ENCODE measurements around the gene ERP44. TPM values are rescaled to one million over a fixed set of nuclear protein-coding genes. Genes with fewer than 3 reads are reported as not detected.
"Not testable (repeated sequence)": the region's sequence is repeated elsewhere in the genome, so short reads cannot be mapped to it uniquely, and the experiment has no call there.

Gene ERP44
- total RNA-seq, 1 donor from 2014 or later, result 15.9 TPM

- DNase-seq (ENCODE audit: missing footprints) (no peak), ATAC-seq (no peak)
- intact Hi-C loops (cut with DNase I), result no loop called here
Measured at GRCh38 chr9:100074989-100075388, 23.8 kb downstream of the ERP44 start.

DNA sequence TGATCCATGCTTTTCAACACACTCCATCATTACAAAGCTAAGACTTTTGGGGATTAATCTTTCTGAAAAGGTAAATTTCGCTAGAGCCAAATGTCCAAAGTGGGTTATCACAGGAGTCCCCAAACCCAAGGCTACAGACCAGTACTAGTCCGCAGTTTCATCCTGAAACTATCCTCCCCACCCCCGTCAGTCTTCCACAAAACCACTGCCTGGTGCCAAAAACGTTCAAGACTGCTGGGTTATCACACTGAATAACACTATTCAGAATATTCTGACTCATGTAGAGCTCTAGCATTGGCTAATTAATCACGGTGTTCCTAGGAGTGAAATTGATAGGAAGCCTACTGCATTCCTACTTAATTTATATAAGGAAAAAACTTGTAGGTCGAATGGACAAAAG lies 24.7 kb downstream of the ERP44 start:
- intact Hi-C loops (cut with DNase I), result no loop called here
- DNase-seq (ENCODE audit: missing footprints), result no peak
- ATAC-seq, result no peak

GRCh38 chr9:100072805-100073204 lies 26.0 kb downstream of the ERP44 start:
- DNase-seq (ENCODE audit: missing footprints), result no peak
- intact Hi-C loops (cut with DNase I), result no loop called here
- ATAC-seq, result no peak

GRCh38 chr9:100071271-100071670 lies 27.5 kb downstream of the ERP44 start:
- ATAC-seq (no peak), DNase-seq (ENCODE audit: missing footprints) (no peak)
- intact Hi-C loops (cut with DNase I), result no loop called here

GRCh38 chr9:100070104-100071041 lies 28.4 kb downstream of the ERP44 start:
- ATAC-seq (no peak), DNase-seq (ENCODE audit: missing footprints) (no peak)
- intact Hi-C loops (cut with DNase I), result no loop called here

GRCh38 chr9:100069068-100069467 lies 29.7 kb downstream of the ERP44 start:
- DNase-seq (ENCODE audit: missing footprints); intact Hi-C loops (cut with DNase I); ATAC-seq: not testable (repeated sequence)

DNA sequence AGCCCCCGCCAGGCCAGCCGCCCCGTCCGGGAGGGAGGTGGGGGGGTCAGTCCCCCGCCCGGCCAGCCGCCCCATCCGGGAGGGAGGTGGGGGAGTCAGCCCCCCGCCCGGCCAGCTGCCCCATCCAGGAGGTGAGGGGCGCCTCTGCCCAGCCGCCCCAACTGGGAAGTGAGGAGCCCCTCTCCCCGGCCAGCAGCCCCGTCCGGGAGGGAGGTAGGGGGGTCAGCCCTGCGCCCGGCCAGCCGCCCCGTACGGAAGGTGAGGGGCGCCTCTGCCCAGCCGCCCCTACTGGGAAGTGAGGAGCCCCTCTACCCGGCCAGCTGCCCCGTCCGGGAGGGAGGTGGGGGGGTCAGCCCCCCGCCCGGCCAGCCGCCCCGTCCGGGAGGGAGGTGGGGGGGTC lies 30.8 kb downstream of the ERP44 start:
- DNase-seq (ENCODE audit: missing footprints); ATAC-seq; intact Hi-C loops (cut with DNase I): not testable (repeated sequence)

GRCh38 chr9:100066539-100066938 lies 32.3 kb downstream of the ERP44 start:
- intact Hi-C loops (cut with DNase I), result no loop called here

GRCh38 chr9:100064872-100065581 lies 33.8 kb downstream of the ERP44 start:
- intact Hi-C loops (cut with DNase I), result no loop called here
- no peak for ATAC-seq
- DNase-seq (ENCODE audit: missing footprints), result no peak

More at GRCh38 chr9:100066539-100066938, 32.3 kb downstream of the ERP44 start:
- ATAC-seq (peak; percentile 76), DNase-seq (ENCODE audit: missing footprints) (no peak)

- ATAC-seq (no peak), DNase-seq (ENCODE audit: missing footprints) (no peak)
- intact Hi-C loops (cut with DNase I), result no loop called here
Measured at GRCh38 chr9:100063185-100063584, 35.6 kb downstream of the ERP44 start.

- intact Hi-C loops (cut with DNase I); ATAC-seq; DNase-seq (ENCODE audit: missing footprints): not testable (repeated sequence)
Measured at GRCh38 chr9:100062683-100063082, 36.1 kb downstream of the ERP44 start.

GRCh38 chr9:100058699-100059579 lies 39.9 kb downstream of the ERP44 start:
- no peak for DNase-seq (ENCODE audit: missing footprints)
- ATAC-seq, result no peak
- intact Hi-C loops (cut with DNase I), result no loop called here

DNA sequence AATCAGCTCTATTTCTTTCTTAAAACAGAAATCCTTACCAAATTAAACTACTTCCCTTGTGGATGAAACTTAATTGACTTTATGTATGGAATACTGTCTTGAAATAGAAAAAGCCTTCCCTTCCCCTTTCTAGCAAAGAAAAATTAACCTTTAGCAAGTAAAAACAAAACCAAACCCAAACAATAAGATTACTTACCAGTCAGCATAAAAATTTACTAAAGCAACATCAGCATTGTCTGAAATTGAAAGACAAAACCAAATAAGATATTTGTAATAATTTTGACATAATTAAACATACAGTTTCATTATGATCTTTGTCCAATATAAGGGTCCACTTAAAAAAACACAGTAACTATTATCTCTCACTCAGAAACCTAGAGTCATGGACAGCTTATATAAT lies 41.2 kb downstream of the ERP44 start:
- ATAC-seq (no peak), DNase-seq (ENCODE audit: missing footprints) (no peak)
- intact Hi-C loops (cut with DNase I), result no loop called here

GRCh38 chr9:100056561-100056960 lies 42.2 kb downstream of the ERP44 start:
- intact Hi-C loops (cut with DNase I), result no loop called here
- no peak for ATAC-seq
- DNase-seq (ENCODE audit: missing footprints), result no peak

DNA sequence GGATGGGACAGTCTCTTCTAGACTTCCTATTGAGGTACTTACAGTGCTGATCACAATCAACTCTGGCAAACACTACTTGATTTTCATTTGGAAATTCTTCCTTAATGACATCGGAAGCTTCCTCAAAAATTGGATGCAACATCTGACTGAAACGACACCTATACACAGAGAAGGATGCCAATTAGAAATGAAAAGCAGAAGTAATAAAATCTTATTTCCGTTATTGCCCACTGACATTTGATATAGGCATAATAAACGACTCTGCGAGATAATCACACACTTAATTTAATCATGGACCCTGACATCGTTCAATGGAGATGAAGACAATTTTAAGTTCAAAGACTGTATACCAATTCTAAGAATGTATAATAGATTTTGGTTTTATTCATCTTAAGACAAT lies 46.4 kb downstream of the ERP44 start:
- DNase-seq (ENCODE audit: missing footprints), result no peak
- no peak for ATAC-seq
- intact Hi-C loops (cut with DNase I), result no loop called here

- intact Hi-C loops (cut with DNase I), result no loop called here
- no peak for DNase-seq (ENCODE audit: missing footprints)
- ATAC-seq, result no peak
Measured at GRCh38 chr9:100049551-100049950, 49.2 kb downstream of the ERP44 start.

DNA sequence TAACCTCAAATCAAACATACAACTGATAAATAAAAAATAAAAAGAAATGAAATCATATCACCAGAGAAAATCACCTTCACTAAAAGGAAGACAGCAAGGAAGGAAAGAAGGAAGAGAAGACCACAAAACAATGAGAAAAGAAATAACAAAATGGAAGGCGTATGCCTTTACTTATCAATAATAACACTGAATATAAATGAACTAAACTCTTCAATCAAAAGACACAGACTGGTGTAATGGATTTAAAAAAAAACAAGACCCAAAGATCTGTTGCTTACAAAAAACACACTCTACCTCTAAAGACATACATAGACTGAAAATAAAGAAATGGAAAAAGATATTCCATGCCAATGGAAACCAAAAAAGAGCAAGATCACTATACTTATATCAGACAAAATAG lies 60.3 kb downstream of the ERP44 start:
- no peak for DNase-seq (ENCODE audit: missing footprints)
- intact Hi-C loops (cut with DNase I), result no loop called here
- no peak for ATAC-seq

- intact Hi-C loops (cut with DNase I), result no loop called here
- DNase-seq (ENCODE audit: missing footprints) (no peak), ATAC-seq (no peak)
Measured at GRCh38 chr9:100033877-100034551, 64.8 kb downstream of the ERP44 start.
